ENCODE measurements around the gene CRYGB. TPM values are rescaled to one million over a fixed set of nuclear protein-coding genes. Genes with fewer than 3 reads are reported as not detected.

The CRYGB gene
- total RNA-seq, 6 experiments from 2014 or later = not detected

DNA sequence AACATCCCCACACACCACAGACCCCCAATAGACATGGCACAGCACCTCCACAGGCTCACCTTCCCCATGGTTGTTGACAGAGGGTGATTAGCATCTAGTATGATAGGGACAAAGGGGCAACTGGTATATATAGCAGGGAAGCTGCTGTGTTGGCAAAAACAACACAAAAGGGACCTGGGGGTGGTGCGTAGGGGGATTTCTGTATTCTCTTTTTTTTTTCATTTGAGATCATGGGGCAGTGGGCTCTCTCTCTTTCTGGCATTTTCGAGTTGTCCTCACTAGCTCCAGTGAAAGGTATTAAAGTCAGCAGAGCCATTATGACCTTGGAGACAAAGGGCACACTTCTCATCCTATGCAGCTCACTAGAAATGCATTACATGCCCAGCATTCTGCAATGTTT, 17.5 kb upstream of the CRYGB start, which contains the start of gene CRYGA:
TSS of gene CRYGA (minus strand) at position 101 of the 400 bp plus-strand sequence. CDS start at position 68, 33 bp downstream.
- intact Hi-C loops (cut with DNase I) = no loop called here
- no peaks in the 10 kb centered on the region for H3K9me3 ChIP-seq
- TF ChIP-seq POLR2A (IDR thresholded peaks at IDR 0.05) = no peak
- TF ChIP-seq, protein P1, sequence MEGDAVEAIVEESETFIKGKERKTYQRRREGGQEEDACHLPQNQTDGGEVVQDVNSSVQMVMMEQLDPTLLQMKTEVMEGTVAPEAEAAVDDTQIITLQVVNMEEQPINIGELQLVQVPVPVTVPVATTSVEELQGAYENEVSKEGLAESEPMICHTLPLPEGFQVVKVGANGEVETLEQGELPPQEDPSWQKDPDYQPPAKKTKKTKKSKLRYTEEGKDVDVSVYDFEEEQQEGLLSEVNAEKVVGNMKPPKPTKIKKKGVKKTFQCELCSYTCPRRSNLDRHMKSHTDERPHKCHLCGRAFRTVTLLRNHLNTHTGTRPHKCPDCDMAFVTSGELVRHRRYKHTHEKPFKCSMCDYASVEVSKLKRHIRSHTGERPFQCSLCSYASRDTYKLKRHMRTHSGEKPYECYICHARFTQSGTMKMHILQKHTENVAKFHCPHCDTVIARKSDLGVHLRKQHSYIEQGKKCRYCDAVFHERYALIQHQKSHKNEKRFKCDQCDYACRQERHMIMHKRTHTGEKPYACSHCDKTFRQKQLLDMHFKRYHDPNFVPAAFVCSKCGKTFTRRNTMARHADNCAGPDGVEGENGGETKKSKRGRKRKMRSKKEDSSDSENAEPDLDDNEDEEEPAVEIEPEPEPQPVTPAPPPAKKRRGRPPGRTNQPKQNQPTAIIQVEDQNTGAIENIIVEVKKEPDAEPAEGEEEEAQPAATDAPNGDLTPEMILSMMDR (IDR thresholded peaks at IDR 0.05) = no peak
- no peak for DNase-seq
- H3K36me3 ChIP-seq = no peaks in the 10 kb centered on the region
- ATAC-seq = no peak
- H3K4me3 ChIP-seq = no peak within 1 kb of the TSS
- no peaks in the 10 kb centered on the region for H3K4me1 ChIP-seq
- no peak within 1 kb of the TSS for H3K27ac ChIP-seq
- H3K27me3 ChIP-seq = no peaks in the 10 kb centered on the region
- 70% methylated on average over 2 of the region's 2 CpGs for WGBS (ENCODE audit: insufficient coverage, low coverage, low lambda C conversion rate, missing lambda C conversion rate)

DNA sequence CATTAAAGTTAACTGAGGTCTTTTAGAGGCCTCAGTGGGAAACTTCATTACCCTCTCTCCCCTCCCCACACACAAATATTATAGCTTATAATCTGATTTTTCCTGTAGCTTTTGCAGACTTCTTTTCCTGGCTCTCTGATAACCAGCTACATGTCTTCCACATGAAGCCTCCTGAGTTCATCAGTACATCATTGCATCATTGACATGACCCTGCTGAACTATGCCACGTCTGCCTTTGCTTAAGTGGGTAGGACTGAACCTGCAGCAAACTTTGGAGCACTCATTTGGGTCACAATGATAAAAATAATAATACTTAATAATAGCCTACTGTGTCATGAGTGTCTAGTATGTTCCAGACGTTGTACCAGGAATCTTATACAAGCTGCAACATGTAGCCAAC, 10.5 kb upstream of the CRYGB start:
- intact Hi-C loops (cut with DNase I) = no loop called here
- TF ChIP-seq, protein P1 (IDR thresholded peaks at IDR 0.05) = no peak
- TF ChIP-seq POLR2A (IDR thresholded peaks at IDR 0.05) = no peak
- H3K4me1 ChIP-seq = no peaks in the 10 kb centered on the region
- H3K4me3 ChIP-seq = no peak overlapping the region
- peak in 3 of 4 donors; percentile 39 to 89 (median 52) for ATAC-seq
- no peak overlapping the region for H3K27ac ChIP-seq
- WGBS (ENCODE audit: insufficient coverage, low coverage, low lambda C conversion rate, missing lambda C conversion rate) = 37% methylated on average over 2 of the region's 2 CpGs
- no peaks in the 10 kb centered on the region for H3K36me3 ChIP-seq
- no peaks in the 10 kb centered on the region for H3K27me3 ChIP-seq
- no peaks in the 10 kb centered on the region for H3K9me3 ChIP-seq
- DNase-seq = no peak

DNA sequence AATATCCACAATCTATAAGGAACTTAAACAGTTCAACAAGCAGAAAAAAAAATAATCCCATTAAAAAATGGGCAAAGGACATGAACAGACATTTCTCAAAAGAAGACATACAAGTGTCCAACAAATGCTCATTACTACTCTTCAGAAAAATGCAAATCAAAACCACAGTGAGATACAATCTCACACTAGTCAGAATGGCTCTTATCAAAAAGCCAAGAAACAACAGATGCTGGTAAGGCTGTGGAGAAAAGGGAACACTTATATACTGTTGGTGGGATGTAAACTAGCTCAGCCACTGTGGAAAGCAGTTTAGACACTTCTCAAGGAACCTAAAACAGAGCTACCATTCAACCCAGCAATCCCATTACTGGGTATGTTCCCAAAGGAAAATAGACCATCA, 7.2 kb upstream of the CRYGB start:
- ATAC-seq (no peak), DNase-seq (no peak)
- Histone ChIP-seq H3K36me3 (no peaks in the 10 kb centered on the region), H3K4me3 (no peak overlapping the region), H3K9me3 (no peaks in the 10 kb centered on the region), H3K27ac (no peak overlapping the region), H3K4me1 (no peaks in the 10 kb centered on the region), H3K27me3 (no peaks in the 10 kb centered on the region)
- intact Hi-C loops (cut with DNase I) = no loop called here
- TF ChIP-seq, protein P1 (IDR thresholded peaks at IDR 0.05) = no peak
- TF ChIP-seq POLR2A (IDR thresholded peaks at IDR 0.05) = no peak

DNA sequence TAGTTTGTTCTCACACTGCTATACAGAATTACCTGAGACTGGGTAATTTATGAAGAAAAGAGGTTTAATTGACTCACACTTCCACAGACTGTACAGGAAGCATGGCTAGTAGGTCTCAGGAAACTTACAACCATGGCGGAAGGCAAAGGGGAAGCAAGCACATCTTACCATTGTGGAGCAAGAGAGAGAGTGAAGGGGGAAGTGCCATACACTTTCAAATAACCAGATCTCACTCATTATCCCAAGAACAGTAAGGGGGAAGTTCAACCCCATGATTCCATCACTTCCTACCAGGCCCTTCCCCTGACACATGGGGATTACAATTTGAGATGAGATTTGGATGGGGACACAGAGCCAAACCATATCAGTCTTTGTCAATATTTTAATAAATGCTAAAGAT, 5.0 kb upstream of the CRYGB start:
- ATAC-seq = no peak

DNA sequence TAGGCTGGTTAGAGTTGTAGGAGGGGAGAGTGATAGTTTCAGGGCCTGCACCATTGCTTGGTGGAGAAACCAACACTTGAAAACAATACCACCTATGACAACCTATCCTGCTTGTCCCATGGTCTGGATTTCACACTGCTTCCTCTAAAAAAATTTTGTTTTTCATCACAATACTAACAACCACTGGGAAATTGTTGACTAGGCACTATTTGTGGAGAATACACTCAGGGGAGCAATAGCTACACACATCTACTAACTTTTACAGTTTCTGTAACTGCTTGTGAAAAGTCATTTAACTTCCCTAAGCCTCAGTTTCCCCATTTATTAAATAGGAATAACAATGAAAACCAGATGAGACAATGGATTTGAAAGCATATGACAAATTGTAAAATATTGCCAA, 4.1 kb upstream of the CRYGB start:
- no peaks in the 10 kb centered on the region for H3K4me1 ChIP-seq
- ATAC-seq (no peak), DNase-seq (no peak)
- H3K36me3 ChIP-seq = no peaks in the 10 kb centered on the region
- H3K27me3 ChIP-seq = no peaks in the 10 kb centered on the region
- H3K4me3 ChIP-seq = no peak overlapping the region
- no peaks in the 10 kb centered on the region for H3K9me3 ChIP-seq
- intact Hi-C loops (cut with DNase I) = no loop called here
- TF ChIP-seq POLR2A (IDR thresholded peaks at IDR 0.05) = no peak
- TF ChIP-seq, protein P1 (IDR thresholded peaks at IDR 0.05) = no peak
- H3K27ac ChIP-seq = no peak overlapping the region

More for the DNA sequence above, 5.0 kb upstream of the CRYGB start:
- TF ChIP-seq, protein P1 (IDR thresholded peaks at IDR 0.05) = no peak
- intact Hi-C loops (cut with DNase I) = no loop called here
- Histone ChIP-seq H3K27me3 (no peaks in the 10 kb centered on the region), H3K9me3 (no peaks in the 10 kb centered on the region), H3K27ac (no peak overlapping the region), H3K4me3 (no peak overlapping the region), H3K4me1 (no peaks in the 10 kb centered on the region), H3K36me3 (no peaks in the 10 kb centered on the region)
- no peak for DNase-seq
- 90% methylated on average over 1 of the region's 1 CpG for WGBS (ENCODE audit: insufficient coverage, low coverage, low lambda C conversion rate, missing lambda C conversion rate)

Measured in right lobe of liver (tissue), 6 donors.